Mammary epithelial cell (primary cell): ENCODE data around the gene GABPB2.

Source experiments
- CTCF ChIP-seq, 2 donors: IDR thresholded peaks in 1 of 2; conservative IDR thresholded peaks in 1 of 2; 2 replicates each; pipeline ENCODE4 v1.5.1; 2011 to 2012; ENCODE audit warnings: inconsistent platforms in 2 of 2, low read length in 2 of 2, mild to moderate bottlenecking in 2 of 2, control low read depth in 1 of 2, low read depth in 1 of 2; ENCODE audit not compliant: insufficient read depth in 1 of 2; ENCODE audit errors: extremely low read depth in 1 of 2
- EZH2 ChIP-seq: IDR thresholded peaks from 2 replicates; pipeline ENCODE4 v1.6.1; 2012; ENCODE audit warnings: low read length, inconsistent platforms, borderline replicate concordance

GRCh38 chr1:151069103-151069486, 1.5 kb upstream of the GABPB2 start:
- TF ChIP-seq CTCF (conservative IDR thresholded peaks at IDR 0.05 in 1 of 2, IDR thresholded peaks at IDR 0.05 in 1 of 2; ENCODE audit: extremely low read depth in 1 of 2, insufficient read depth in 1 of 2, low read depth in 1 of 2, low read length in 2 of 2) (no peak), EZH2 (no peak)
